ENCODE data around the gene IZUMO4. TPM values are rescaled to one million over a fixed set of nuclear protein-coding genes. Genes with fewer than 3 reads are reported as not detected.

IZUMO4 gene
- total RNA-seq, 6 experiments from 2014 or later = 0.68 to 1.9 (median 1.5) TPM

DNA sequence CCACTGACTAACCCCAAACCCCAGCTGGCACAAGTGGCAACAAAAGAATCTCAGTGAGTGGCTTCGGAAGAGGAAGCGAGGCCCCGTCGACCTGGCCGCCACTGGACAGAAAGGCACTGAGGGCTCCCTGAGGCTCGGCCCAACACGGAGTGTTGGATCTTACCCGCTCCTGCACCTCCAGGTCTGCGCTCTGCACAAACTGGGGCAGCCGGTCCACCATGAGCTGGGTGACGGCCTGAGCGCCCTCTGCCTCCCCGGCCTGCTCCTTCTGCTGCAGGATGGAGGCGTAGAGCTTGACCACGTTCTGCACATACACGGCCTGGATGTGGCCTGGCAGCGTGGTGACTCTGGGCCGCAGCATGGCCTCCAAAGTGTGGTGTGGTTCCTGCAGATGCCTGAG, 21.7 kb downstream of the IZUMO4 start:
- no peak for DNase-seq
- H3K4me3 Mint-ChIP-seq = no peak overlapping the region
- H3K4me1 Mint-ChIP-seq (ENCODE audit: low read depth) = no peaks in the 10 kb centered on the region
- H3K36me3 Mint-ChIP-seq (ENCODE audit: low read depth) = peaks cover 20% of the 10 kb centered on the region
- no peak overlapping the region for H3K27ac Mint-ChIP-seq
- peaks cover 2% of the 10 kb centered on the region; the same call in 1 of the 2 replicates for H3K27me3 Mint-ChIP-seq (ENCODE audit: insufficient read depth)
- TF ChIP-seq, protein P1, sequence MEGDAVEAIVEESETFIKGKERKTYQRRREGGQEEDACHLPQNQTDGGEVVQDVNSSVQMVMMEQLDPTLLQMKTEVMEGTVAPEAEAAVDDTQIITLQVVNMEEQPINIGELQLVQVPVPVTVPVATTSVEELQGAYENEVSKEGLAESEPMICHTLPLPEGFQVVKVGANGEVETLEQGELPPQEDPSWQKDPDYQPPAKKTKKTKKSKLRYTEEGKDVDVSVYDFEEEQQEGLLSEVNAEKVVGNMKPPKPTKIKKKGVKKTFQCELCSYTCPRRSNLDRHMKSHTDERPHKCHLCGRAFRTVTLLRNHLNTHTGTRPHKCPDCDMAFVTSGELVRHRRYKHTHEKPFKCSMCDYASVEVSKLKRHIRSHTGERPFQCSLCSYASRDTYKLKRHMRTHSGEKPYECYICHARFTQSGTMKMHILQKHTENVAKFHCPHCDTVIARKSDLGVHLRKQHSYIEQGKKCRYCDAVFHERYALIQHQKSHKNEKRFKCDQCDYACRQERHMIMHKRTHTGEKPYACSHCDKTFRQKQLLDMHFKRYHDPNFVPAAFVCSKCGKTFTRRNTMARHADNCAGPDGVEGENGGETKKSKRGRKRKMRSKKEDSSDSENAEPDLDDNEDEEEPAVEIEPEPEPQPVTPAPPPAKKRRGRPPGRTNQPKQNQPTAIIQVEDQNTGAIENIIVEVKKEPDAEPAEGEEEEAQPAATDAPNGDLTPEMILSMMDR (IDR thresholded peaks at IDR 0.05) = no peak
- H3K9me3 Mint-ChIP-seq = no peaks in the 10 kb centered on the region

- no peak overlapping the region for H3K27ac Mint-ChIP-seq
- TF ChIP-seq, protein P1 (IDR thresholded peaks at IDR 0.05) = no peak
- peaks cover 2% of the 10 kb centered on the region; the same call in 1 of the 2 replicates for H3K27me3 Mint-ChIP-seq (ENCODE audit: insufficient read depth)
- no peak for DNase-seq
- no peaks in the 10 kb centered on the region for H3K4me1 Mint-ChIP-seq (ENCODE audit: low read depth)
- no peak overlapping the region for H3K4me3 Mint-ChIP-seq
- no peaks in the 10 kb centered on the region for H3K9me3 Mint-ChIP-seq
- peaks cover 11% of the 10 kb centered on the region for H3K36me3 Mint-ChIP-seq (ENCODE audit: low read depth)
Observed at GRCh38 chr19:2119921-2120785, 23.4 kb downstream of the IZUMO4 start.

DNA sequence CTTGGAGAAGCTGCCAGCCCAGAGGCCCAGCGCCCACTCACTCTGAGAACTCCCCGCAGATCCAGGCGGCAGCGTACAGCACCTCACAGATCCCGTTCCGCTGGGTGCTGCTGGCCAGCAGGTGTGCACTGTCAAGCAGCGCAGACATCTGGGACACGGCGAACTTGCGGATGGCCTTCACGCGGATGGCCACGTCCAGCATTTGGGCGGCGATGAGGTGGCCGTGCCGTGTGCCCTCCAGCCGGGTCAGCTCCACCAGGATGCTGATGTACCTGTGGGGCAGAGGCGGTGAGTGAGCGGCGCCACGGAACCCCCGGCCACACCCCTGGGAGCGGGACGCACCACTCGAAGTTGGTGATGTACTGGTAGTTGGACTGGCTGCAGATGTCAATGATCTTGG, 24.1 kb downstream of the IZUMO4 start:
- H3K27me3 Mint-ChIP-seq (ENCODE audit: insufficient read depth) = peaks cover 2% of the 10 kb centered on the region; the same call in 1 of the 2 replicates
- no peak overlapping the region for H3K4me3 Mint-ChIP-seq
- no peaks in the 10 kb centered on the region for H3K4me1 Mint-ChIP-seq (ENCODE audit: low read depth)
- DNase-seq = no peak
- TF ChIP-seq, protein P1 (IDR thresholded peaks at IDR 0.05) = no peak
- H3K9me3 Mint-ChIP-seq = no peaks in the 10 kb centered on the region
- H3K27ac Mint-ChIP-seq = no peak overlapping the region
- H3K36me3 Mint-ChIP-seq (ENCODE audit: low read depth) = peaks cover 10% of the 10 kb centered on the region

DNA sequence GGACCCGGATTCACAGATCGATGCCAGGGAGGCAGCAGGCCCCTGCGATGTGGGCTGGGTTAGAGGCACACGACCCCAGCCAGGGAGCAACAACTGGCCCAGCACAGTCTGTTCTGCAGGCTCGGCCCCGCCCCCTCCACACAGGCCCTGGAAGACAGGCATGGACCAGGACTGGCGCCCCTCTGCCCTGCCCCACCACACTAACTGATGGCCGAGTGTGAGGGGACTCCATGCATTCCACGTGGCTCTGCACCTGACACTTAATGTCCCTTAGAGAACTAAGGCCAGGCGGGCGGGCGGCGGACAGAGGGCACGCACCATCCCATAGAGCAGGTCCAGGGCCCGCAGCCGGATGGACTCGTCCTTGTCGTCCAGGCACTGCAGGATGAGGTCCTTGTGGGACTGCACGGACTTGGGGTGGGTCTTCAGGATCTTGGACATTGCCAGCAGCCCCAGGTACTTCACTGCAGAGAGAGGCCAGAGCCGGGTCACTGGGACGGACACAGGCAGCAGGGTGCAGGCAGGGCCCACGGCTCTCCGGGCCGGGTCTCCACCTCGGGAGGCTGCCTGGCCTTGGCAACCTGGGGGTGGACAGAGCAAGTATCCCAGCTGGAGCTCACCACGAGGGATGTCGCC, 24.8 kb downstream of the IZUMO4 start:
- Mint-ChIP-seq H3K9me3 (no peaks in the 10 kb centered on the region), H3K27ac (no peak overlapping the region), H3K4me3 (no peak overlapping the region), H3K36me3 (ENCODE audit: low read depth) (peaks cover 10% of the 10 kb centered on the region), H3K27me3 (ENCODE audit: insufficient read depth) (peaks cover 1% of the 10 kb centered on the region; the same call in 1 of the 2 replicates), H3K4me1 (ENCODE audit: low read depth) (no peaks in the 10 kb centered on the region)
- DNase-seq = no peak
- TF ChIP-seq, protein P1 (IDR thresholded peaks at IDR 0.05) = no peak

DNA sequence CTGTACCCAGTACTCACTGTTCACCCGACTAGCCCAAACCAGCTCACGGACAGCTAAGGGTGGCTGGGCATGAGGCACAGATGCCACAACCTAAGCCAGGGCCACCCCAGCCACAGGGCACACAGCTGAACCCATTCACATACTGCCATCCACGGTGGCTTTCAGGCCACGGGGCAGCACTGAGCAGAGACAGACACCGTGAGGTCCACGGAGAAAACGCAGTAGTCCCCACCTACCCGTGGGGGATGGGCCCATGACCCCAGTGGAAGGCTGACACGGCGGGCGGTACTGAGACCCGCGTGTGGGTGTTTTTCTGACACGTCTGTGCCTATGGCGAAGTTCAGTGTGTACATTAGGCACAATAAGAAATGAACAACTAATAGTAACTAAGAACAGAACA, 25.5 kb downstream of the IZUMO4 start:
- no peaks in the 10 kb centered on the region for H3K9me3 Mint-ChIP-seq
- peaks cover 10% of the 10 kb centered on the region for H3K36me3 Mint-ChIP-seq (ENCODE audit: low read depth)
- DNase-seq = no peak
- H3K27ac Mint-ChIP-seq = no peak overlapping the region
- H3K4me1 Mint-ChIP-seq (ENCODE audit: low read depth) = no peaks in the 10 kb centered on the region
- TF ChIP-seq, protein P1 (IDR thresholded peaks at IDR 0.05) = no peak
- H3K27me3 Mint-ChIP-seq (ENCODE audit: insufficient read depth) = no peaks in the 10 kb centered on the region; the same call in 1 of the 2 replicates
- H3K4me3 Mint-ChIP-seq = no peak overlapping the region
